ENCODE measurements around the gene NT5E. TPM values are rescaled to one million over a fixed set of nuclear protein-coding genes. Genes with fewer than 3 reads are reported as not detected.
"Not testable (repeated sequence)": the region's sequence is repeated elsewhere in the genome, so short reads cannot be mapped to it uniquely, and the experiment has no call there.

NT5E gene
- total RNA-seq, 1 donor from 2014 or later, result 101 TPM

- DNase-seq (ENCODE audit: low read depth), result peak; percentile 82
- H3K36me3 ChIP-seq (ENCODE audit: control insufficient read depth, insufficient read depth, low read length), result no peaks in the 10 kb centered on the region
- no peaks in the 10 kb centered on the region for H3K27me3 ChIP-seq (ENCODE audit: control insufficient read depth, insufficient read depth, low read length)
- no peak overlapping the region for H3K4me3 ChIP-seq (ENCODE audit: low read depth, low read length)
- TF ChIP-seq CTCF (IDR thresholded peaks at IDR 0.05; ENCODE audit: insufficient read depth, low read length, poor library complexity, severe bottlenecking), result no peak
Observed at GRCh38 chr6:85403331-85404015, 46.4 kb upstream of the NT5E start.

- DNase-seq (ENCODE audit: low read depth); H3K4me3 ChIP-seq (ENCODE audit: low read depth, low read length); H3K27me3 ChIP-seq (ENCODE audit: control insufficient read depth, insufficient read depth, low read length); H3K36me3 ChIP-seq (ENCODE audit: control insufficient read depth, insufficient read depth, low read length): not testable (repeated sequence)
Observed at GRCh38 chr6:85404016-85404563, 45.8 kb upstream of the NT5E start.

- Histone ChIP-seq H3K27me3 (ENCODE audit: control insufficient read depth, insufficient read depth, low read length) (no peaks in the 10 kb centered on the region), H3K4me3 (ENCODE audit: low read depth, low read length) (no peak overlapping the region)
- TF ChIP-seq CTCF (IDR thresholded peaks at IDR 0.05; ENCODE audit: insufficient read depth, low read length, poor library complexity, severe bottlenecking), result no peak
Observed at GRCh38 chr6:85404564-85405174, 45.2 kb upstream of the NT5E start.

DNA sequence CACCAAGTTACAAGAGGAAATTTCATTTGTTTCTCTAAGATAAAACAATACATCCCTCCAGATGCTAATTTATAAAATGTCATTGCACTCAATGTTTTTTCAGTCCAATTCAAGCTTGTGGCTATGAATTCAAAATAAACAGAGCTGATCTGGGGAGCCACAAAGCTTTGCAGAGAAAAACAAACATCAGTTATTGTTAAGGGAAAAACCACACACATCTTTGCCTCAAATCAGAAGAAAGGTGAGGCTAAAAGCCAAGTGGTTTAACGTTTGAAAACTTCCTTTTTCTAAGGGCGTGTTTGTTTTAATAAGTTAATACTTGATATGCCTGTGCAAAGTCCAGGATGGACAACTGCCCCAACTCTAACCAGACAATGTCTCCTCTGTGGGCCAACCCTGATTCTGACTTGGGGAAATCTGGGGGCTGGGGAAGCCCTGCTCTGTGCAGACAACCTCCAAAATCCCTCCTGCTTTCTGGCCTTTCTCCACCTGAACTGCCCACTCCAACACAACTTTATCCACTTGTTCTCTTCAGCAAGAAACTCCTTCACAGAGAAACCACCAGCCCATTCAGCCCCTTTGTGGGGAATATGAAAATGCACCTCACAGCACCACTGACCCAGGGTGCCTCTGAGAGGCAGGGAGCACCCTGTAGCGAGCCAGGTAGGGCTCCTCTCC lies 44.6 kb upstream of the NT5E start:
- no peak overlapping the region for H3K4me3 ChIP-seq (ENCODE audit: low read depth, low read length)
- H3K27me3 ChIP-seq (ENCODE audit: control insufficient read depth, insufficient read depth, low read length), result no peaks in the 10 kb centered on the region
- H3K36me3 ChIP-seq (ENCODE audit: control insufficient read depth, insufficient read depth, low read length), result no peaks in the 10 kb centered on the region
- TF ChIP-seq CTCF (IDR thresholded peaks at IDR 0.05; ENCODE audit: insufficient read depth, low read length, poor library complexity, severe bottlenecking), result no peak
- DNase-seq (ENCODE audit: low read depth), result peak; percentile 49

More at GRCh38 chr6:85404564-85405174, 45.2 kb upstream of the NT5E start:
- no peaks in the 10 kb centered on the region for H3K36me3 ChIP-seq (ENCODE audit: control insufficient read depth, insufficient read depth, low read length)
- DNase-seq (ENCODE audit: low read depth), result peak; percentile 48

DNA sequence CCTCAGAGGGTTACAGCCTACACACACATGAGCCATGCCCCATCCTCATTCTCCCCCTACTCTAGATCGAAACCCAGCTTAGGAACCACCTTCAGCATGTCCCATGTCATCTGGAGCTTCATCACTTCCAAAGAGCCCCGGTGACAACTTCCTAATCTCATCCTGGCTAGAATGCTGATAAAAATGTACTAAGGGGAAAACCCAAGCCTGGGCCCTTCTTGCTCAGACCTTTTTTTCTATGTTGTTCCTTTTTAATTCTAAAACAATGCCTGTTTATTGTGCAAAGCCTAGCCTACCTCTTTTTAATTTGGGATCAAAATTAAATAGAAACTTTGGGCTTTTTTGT lies 44.1 kb upstream of the NT5E start:
- no peaks in the 10 kb centered on the region for H3K36me3 ChIP-seq (ENCODE audit: control insufficient read depth, insufficient read depth, low read length)
- no peak for DNase-seq (ENCODE audit: low read depth)
- H3K4me3 ChIP-seq (ENCODE audit: low read depth, low read length), result no peak overlapping the region
- no peaks in the 10 kb centered on the region for H3K27me3 ChIP-seq (ENCODE audit: control insufficient read depth, insufficient read depth, low read length)
- TF ChIP-seq CTCF (IDR thresholded peaks at IDR 0.05; ENCODE audit: insufficient read depth, low read length, poor library complexity, severe bottlenecking), result no peak

- Histone ChIP-seq H3K4me3 (ENCODE audit: low read depth, low read length) (no peak overlapping the region), H3K36me3 (ENCODE audit: control insufficient read depth, insufficient read depth, low read length) (no peaks in the 10 kb centered on the region), H3K27me3 (ENCODE audit: control insufficient read depth, insufficient read depth, low read length) (no peaks in the 10 kb centered on the region)
- DNase-seq (ENCODE audit: low read depth), result no peak
- TF ChIP-seq CTCF (IDR thresholded peaks at IDR 0.05; ENCODE audit: insufficient read depth, low read length, poor library complexity, severe bottlenecking), result no peak
Observed at GRCh38 chr6:85406641-85407075, 43.2 kb upstream of the NT5E start.
